SJSA1 (cell line): Measurements from ENCODE around the gene CHST12. TPM values are rescaled to one million over a fixed set of nuclear protein-coding genes. Genes with fewer than 3 reads are reported as not detected.

Source experiments
- DNase-seq, 2 experiments: peaks; one replicate each; pipeline ENCODE4 v3.0.0-alpha.2; 2015 to 2020; ENCODE audit warnings: low spot score in 2 of 2, low read depth in 1 of 2
- H3K27ac ChIP-seq: fragments of 250-450 bp; sonication (Bioruptor Pico); 2 replicates; pipeline ENCODE4 v1.5.1; 2020; ENCODE audit warnings: mild to moderate bottlenecking, moderate library complexity
- H3K27me3 ChIP-seq: fragments of 250-450 bp; sonication (Bioruptor Pico); replicated peaks from 2 replicates; pipeline ENCODE4 v1.5.1; 2020; ENCODE audit warnings: mild to moderate bottlenecking, moderate library complexity
- H3K36me3 ChIP-seq: fragments of 250-450 bp; sonication (Bioruptor Pico); 2 replicates; pipeline ENCODE4 v1.5.1; 2020; ENCODE audit warnings: mild to moderate bottlenecking
- H3K4me1 ChIP-seq: fragments of 250-450 bp; sonication (Bioruptor Pico); replicated peaks from 2 replicates; pipeline ENCODE4 v1.6.1; 2021; ENCODE audit warnings: mild to moderate bottlenecking
- H3K4me3 ChIP-seq: fragments of 250-450 bp; sonication (Bioruptor Pico); 2 replicates; pipeline ENCODE4 v1.5.1; 2020; ENCODE audit warnings: mild to moderate bottlenecking
- H3K9me3 ChIP-seq: fragments of 250-450 bp; sonication (Bioruptor Pico); replicated peaks from 2 replicates; pipeline ENCODE4 v1.5.1; 2020; ENCODE audit warnings: mild to moderate bottlenecking
- total RNA-seq: library from RNA; depleted of rRNA; stranded (reverse); fragments of >200 nt; shearing (Covaris generic); gene quantifications from 2 replicates; pipeline ENCODE4 v1.2.3, GENCODE V29; 2014; rRNA removed

Gene CHST12
- total RNA-seq: 9.7 and 10.7 TPM in 2 replicates

GRCh38 chr7:2403014-2403717 is at the start of gene CHST12:
CHST12 (plus strand) TSS chr7:2403611; CDS start chr7:2432640, 29,029 bp downstream.
- Histone ChIP-seq H3K4me1 (peaks cover 37% of the 10 kb centered on the region), H3K27ac (peak within 1 kb of the TSS; percentile 39; the same call in 1 of the 2 replicates), H3K9me3 (0 out of 2 replicates have a peak, but pooled peaks cover 2% of the 10 kb centered on the region)

GRCh38 chr7:2353936-2354185 is 49.5 kb upstream of the CHST12 start:
- Histone ChIP-seq H3K36me3 (peaks cover 31% of the 10 kb centered on the region), H3K4me1 (peaks cover 11% of the 10 kb centered on the region), H3K4me3 (peak overlapping the region; percentile 95), H3K27ac (peak overlapping the region; percentile 100), H3K9me3 (no peaks in the 10 kb centered on the region), H3K27me3 (no peaks in the 10 kb centered on the region)
- DNase-seq: peak in 1 of 2 experiments; percentile 87

More at GRCh38 chr7:2403014-2403717, at the start of gene CHST12:
- peak within 1 kb of the TSS; percentile 96 for H3K4me3 ChIP-seq
- H3K27me3 ChIP-seq: no peaks in the 10 kb centered on the region
- peaks cover 5% of the 10 kb centered on the region for H3K36me3 ChIP-seq
- DNase-seq: peak; percentile 81 to 95

- Histone ChIP-seq H3K4me1 (peaks cover 11% of the 10 kb centered on the region), H3K27ac (peak within 1 kb of the TSS; percentile 100), H3K4me3 (peak within 1 kb of the TSS; percentile 95), H3K36me3 (peaks cover 35% of the 10 kb centered on the region), H3K27me3 (no peaks in the 10 kb centered on the region), H3K9me3 (no peaks in the 10 kb centered on the region)
- DNase-seq: peak; percentile 91 to 99
Observed at GRCh38 chr7:2354186-2354938, 49.0 kb upstream of the CHST12 start, which contains the start of gene EIF3B. EIF3B (plus strand) TSS chr7:2354827; CDS start chr7:2354922, 95 bp downstream.

- peak in 1 of 2 experiments; percentile 32 for DNase-seq
- Histone ChIP-seq H3K4me3 (peak overlapping the region; percentile 95), H3K27ac (peak overlapping the region; percentile 100), H3K36me3 (peaks cover 42% of the 10 kb centered on the region), H3K9me3 (no peaks in the 10 kb centered on the region), H3K4me1 (peaks cover 11% of the 10 kb centered on the region), H3K27me3 (no peaks in the 10 kb centered on the region)
Observed at GRCh38 chr7:2354939-2355704, 48.3 kb upstream of the CHST12 start.

- Histone ChIP-seq H3K36me3 (peaks cover 48% of the 10 kb centered on the region), H3K4me3 (peak overlapping the region; percentile 95)
- no peak for DNase-seq
Observed at GRCh38 chr7:2355705-2356008, 47.8 kb upstream of the CHST12 start.

GRCh38 chr7:2357165-2357564 is 46.2 kb upstream of the CHST12 start:
- no peak overlapping the region for H3K27ac ChIP-seq
- DNase-seq: no peak
- peaks cover 11% of the 10 kb centered on the region for H3K4me1 ChIP-seq
- no peak overlapping the region for H3K4me3 ChIP-seq
- peaks cover 63% of the 10 kb centered on the region for H3K36me3 ChIP-seq
- no peaks in the 10 kb centered on the region for H3K27me3 ChIP-seq
- no peaks in the 10 kb centered on the region for H3K9me3 ChIP-seq

More at GRCh38 chr7:2355705-2356008, 47.8 kb upstream of the CHST12 start:
- no peaks in the 10 kb centered on the region for H3K9me3 ChIP-seq
- peaks cover 11% of the 10 kb centered on the region for H3K4me1 ChIP-seq
- no peaks in the 10 kb centered on the region for H3K27me3 ChIP-seq
- H3K27ac ChIP-seq: no peak overlapping the region

- H3K27ac ChIP-seq: no peak overlapping the region
- no peaks in the 10 kb centered on the region for H3K27me3 ChIP-seq
- H3K4me1 ChIP-seq: peaks cover 11% of the 10 kb centered on the region
- H3K9me3 ChIP-seq: no peaks in the 10 kb centered on the region
- H3K36me3 ChIP-seq: peaks cover 67% of the 10 kb centered on the region
- no peak for DNase-seq
- H3K4me3 ChIP-seq: no peak overlapping the region
Observed at GRCh38 chr7:2357571-2357970, 45.8 kb upstream of the CHST12 start.

GRCh38 chr7:2358968-2359527 is 44.4 kb upstream of the CHST12 start:
- H3K4me3 ChIP-seq: no peak overlapping the region
- H3K27me3 ChIP-seq: no peaks in the 10 kb centered on the region
- DNase-seq: no peak

GRCh38 chr7:2359610-2360009 is 43.8 kb upstream of the CHST12 start:
- peaks cover 4% of the 10 kb centered on the region; the same call in 1 of the 2 replicates for H3K4me1 ChIP-seq
- peaks cover 87% of the 10 kb centered on the region for H3K36me3 ChIP-seq
- DNase-seq: no peak
- H3K27me3 ChIP-seq: no peaks in the 10 kb centered on the region
- no peak overlapping the region for H3K27ac ChIP-seq
- H3K4me3 ChIP-seq: no peak overlapping the region
- no peaks in the 10 kb centered on the region for H3K9me3 ChIP-seq

More at GRCh38 chr7:2358968-2359527, 44.4 kb upstream of the CHST12 start:
- peaks cover 4% of the 10 kb centered on the region; the same call in 1 of the 2 replicates for H3K4me1 ChIP-seq
- no peaks in the 10 kb centered on the region for H3K9me3 ChIP-seq
- peaks cover 82% of the 10 kb centered on the region for H3K36me3 ChIP-seq
- no peak overlapping the region for H3K27ac ChIP-seq

- peaks cover 89% of the 10 kb centered on the region for H3K36me3 ChIP-seq
- H3K9me3 ChIP-seq: no peaks in the 10 kb centered on the region
- H3K27ac ChIP-seq: no peak overlapping the region
- DNase-seq: no peak
- H3K4me1 ChIP-seq: peaks cover 4% of the 10 kb centered on the region; the same call in 1 of the 2 replicates
- H3K4me3 ChIP-seq: no peak overlapping the region
- H3K27me3 ChIP-seq: no peaks in the 10 kb centered on the region
Observed at GRCh38 chr7:2360796-2361195, 42.6 kb upstream of the CHST12 start.

GRCh38 chr7:2362385-2363088 is 40.9 kb upstream of the CHST12 start:
- Histone ChIP-seq H3K27ac (no peak overlapping the region), H3K36me3 (peaks cover 96% of the 10 kb centered on the region), H3K4me1 (no peaks in the 10 kb centered on the region), H3K27me3 (no peaks in the 10 kb centered on the region), H3K9me3 (no peaks in the 10 kb centered on the region), H3K4me3 (no peak overlapping the region)
- DNase-seq: no peak

- Histone ChIP-seq H3K9me3 (no peaks in the 10 kb centered on the region), H3K27ac (no peak overlapping the region), H3K4me1 (no peaks in the 10 kb centered on the region), H3K4me3 (no peak overlapping the region), H3K27me3 (no peaks in the 10 kb centered on the region), H3K36me3 (peaks cover 97% of the 10 kb centered on the region)
- no peak for DNase-seq
Observed at GRCh38 chr7:2369139-2369538, 34.3 kb upstream of the CHST12 start.

GRCh38 chr7:2371329-2371728 is 32.1 kb upstream of the CHST12 start:
- no peaks in the 10 kb centered on the region for H3K27me3 ChIP-seq
- H3K4me3 ChIP-seq: no peak overlapping the region
- H3K36me3 ChIP-seq: peaks cover 97% of the 10 kb centered on the region
- H3K27ac ChIP-seq: no peak overlapping the region
- H3K9me3 ChIP-seq: no peaks in the 10 kb centered on the region
- no peaks in the 10 kb centered on the region for H3K4me1 ChIP-seq
- DNase-seq: no peak
